ENCODE results near the gene CTNNBL1. TPM values are rescaled to one million over a fixed set of nuclear protein-coding genes. Genes with fewer than 3 reads are reported as not detected.

The CTNNBL1 gene
- total RNA-seq, 1 experiment from 2014 or later = 64.4 TPM

DNA sequence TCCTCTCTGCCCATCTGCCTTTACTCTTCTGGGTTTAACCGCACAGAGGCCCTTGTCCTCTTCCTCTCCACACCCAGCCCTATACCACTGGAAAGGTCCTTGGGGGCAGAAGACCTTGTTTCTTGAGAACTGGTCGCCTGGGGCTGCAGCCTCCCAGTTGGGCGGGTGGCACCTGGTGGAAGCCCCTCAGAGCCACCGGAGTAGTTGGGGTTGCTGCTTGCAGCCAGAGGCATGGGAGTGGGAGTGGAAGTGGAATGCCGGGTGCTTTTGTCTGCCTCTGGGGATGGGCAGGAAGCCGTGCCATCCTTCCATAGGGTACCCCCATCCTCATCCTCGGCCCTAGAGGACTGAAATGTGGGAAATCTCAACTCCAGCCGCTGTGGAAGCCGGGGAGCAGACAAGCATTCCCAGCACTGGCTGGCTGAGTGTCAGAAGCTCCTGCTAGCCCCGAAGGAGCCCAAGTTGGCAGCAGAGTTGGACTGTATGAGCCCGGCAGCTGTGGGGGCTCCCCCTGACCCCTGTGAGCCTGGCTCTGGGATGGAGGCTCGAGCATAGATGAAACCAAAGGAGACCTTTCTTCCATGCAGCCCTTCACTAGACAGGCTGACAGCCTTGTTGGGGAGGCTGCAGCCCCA is 210.3 kb downstream of the CTNNBL1 start:
- TF ChIP-seq ZNF396 (CRISPR knock-in tag; IDR thresholded peaks at IDR 0.05; ENCODE audit: borderline replicate concordance) (no peak), PRRX2 (CRISPR knock-in tag; IDR thresholded peaks at IDR 0.05) (no peak), ZNF317 (CRISPR knock-in tag; IDR thresholded peaks at IDR 0.05; ENCODE audit: borderline replicate concordance, low read depth) (no peak), FOXP1 (CRISPR knock-in tag; IDR thresholded peaks at IDR 0.05; ENCODE audit: borderline replicate concordance) (no peak), IRF2 (CRISPR knock-in tag; IDR thresholded peaks at IDR 0.05; ENCODE audit: borderline replicate concordance, low read depth) (no peak), TEAD1 (CRISPR knock-in tag; IDR thresholded peaks at IDR 0.05) (no peak), FOXJ3 (CRISPR knock-in tag; IDR thresholded peaks at IDR 0.05; ENCODE audit: borderline replicate concordance) (no peak), MXD4 (CRISPR knock-in tag; IDR thresholded peaks at IDR 0.05; ENCODE audit: borderline replicate concordance) (no peak), TCF7 (CRISPR knock-in tag; IDR thresholded peaks at IDR 0.05; ENCODE audit: low read depth) (no peak)
- TF ChIP-seq, protein P1, sequence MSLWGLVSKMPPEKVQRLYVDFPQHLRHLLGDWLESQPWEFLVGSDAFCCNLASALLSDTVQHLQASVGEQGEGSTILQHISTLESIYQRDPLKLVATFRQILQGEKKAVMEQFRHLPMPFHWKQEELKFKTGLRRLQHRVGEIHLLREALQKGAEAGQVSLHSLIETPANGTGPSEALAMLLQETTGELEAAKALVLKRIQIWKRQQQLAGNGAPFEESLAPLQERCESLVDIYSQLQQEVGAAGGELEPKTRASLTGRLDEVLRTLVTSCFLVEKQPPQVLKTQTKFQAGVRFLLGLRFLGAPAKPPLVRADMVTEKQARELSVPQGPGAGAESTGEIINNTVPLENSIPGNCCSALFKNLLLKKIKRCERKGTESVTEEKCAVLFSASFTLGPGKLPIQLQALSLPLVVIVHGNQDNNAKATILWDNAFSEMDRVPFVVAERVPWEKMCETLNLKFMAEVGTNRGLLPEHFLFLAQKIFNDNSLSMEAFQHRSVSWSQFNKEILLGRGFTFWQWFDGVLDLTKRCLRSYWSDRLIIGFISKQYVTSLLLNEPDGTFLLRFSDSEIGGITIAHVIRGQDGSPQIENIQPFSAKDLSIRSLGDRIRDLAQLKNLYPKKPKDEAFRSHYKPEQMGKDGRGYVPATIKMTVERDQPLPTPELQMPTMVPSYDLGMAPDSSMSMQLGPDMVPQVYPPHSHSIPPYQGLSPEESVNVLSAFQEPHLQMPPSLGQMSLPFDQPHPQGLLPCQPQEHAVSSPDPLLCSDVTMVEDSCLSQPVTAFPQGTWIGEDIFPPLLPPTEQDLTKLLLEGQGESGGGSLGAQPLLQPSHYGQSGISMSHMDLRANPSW (CRISPR knock-in tag; conservative IDR thresholded peaks at IDR 0.05; ENCODE audit: low read depth) = no peak
- TF ChIP-seq, protein P2, sequence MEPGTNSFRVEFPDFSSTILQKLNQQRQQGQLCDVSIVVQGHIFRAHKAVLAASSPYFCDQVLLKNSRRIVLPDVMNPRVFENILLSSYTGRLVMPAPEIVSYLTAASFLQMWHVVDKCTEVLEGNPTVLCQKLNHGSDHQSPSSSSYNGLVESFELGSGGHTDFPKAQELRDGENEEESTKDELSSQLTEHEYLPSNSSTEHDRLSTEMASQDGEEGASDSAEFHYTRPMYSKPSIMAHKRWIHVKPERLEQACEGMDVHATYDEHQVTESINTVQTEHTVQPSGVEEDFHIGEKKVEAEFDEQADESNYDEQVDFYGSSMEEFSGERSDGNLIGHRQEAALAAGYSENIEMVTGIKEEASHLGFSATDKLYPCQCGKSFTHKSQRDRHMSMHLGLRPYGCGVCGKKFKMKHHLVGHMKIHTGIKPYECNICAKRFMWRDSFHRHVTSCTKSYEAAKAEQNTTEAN (CRISPR knock-in tag; IDR thresholded peaks at IDR 0.05) = no peak
- TF ChIP-seq, protein P3, sequence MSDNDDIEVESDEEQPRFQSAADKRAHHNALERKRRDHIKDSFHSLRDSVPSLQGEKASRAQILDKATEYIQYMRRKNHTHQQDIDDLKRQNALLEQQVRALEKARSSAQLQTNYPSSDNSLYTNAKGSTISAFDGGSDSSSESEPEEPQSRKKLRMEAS (CRISPR knock-in tag; IDR thresholded peaks at IDR 0.05) = no peak
- TF ChIP-seq, protein P4, sequence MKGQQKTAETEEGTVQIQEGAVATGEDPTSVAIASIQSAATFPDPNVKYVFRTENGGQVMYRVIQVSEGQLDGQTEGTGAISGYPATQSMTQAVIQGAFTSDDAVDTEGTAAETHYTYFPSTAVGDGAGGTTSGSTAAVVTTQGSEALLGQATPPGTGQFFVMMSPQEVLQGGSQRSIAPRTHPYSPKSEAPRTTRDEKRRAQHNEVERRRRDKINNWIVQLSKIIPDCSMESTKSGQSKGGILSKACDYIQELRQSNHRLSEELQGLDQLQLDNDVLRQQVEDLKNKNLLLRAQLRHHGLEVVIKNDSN (CRISPR knock-in tag; IDR thresholded peaks at IDR 0.05) = no peak
- TF ChIP-seq, protein P5, sequence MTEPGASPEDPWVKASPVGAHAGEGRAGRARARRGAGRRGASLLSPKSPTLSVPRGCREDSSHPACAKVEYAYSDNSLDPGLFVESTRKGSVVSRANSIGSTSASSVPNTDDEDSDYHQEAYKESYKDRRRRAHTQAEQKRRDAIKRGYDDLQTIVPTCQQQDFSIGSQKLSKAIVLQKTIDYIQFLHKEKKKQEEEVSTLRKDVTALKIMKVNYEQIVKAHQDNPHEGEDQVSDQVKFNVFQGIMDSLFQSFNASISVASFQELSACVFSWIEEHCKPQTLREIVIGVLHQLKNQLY (CRISPR knock-in tag; IDR thresholded peaks at IDR 0.05) = no peak
- peaks cover 26% of the 10 kb centered on the region for H3K27me3 Mint-ChIP-seq (ENCODE audit: low read depth)
- POLR2A ChIA-PET = no interaction called here
- peaks cover 41% of the 10 kb centered on the region for H3K4me1 Mint-ChIP-seq
- no peaks in the 10 kb centered on the region for H3K36me3 Mint-ChIP-seq
- H3K27ac Mint-ChIP-seq = no peak overlapping the region
- no peak for ATAC-seq
- no peak for DNase-seq (ENCODE audit: low spot score)
- peak overlapping the region; percentile 83 for H3K4me3 Mint-ChIP-seq
- H3K9me3 Mint-ChIP-seq = no peaks in the 10 kb centered on the region
- CTCF ChIA-PET = interaction anchor here (0.6 to 1.6 kb wide), 2 partner anchors 9 to 340 kb away, joined by 3 to 5 read pairs; no protein-coding TSS in a partner anchor

DNA sequence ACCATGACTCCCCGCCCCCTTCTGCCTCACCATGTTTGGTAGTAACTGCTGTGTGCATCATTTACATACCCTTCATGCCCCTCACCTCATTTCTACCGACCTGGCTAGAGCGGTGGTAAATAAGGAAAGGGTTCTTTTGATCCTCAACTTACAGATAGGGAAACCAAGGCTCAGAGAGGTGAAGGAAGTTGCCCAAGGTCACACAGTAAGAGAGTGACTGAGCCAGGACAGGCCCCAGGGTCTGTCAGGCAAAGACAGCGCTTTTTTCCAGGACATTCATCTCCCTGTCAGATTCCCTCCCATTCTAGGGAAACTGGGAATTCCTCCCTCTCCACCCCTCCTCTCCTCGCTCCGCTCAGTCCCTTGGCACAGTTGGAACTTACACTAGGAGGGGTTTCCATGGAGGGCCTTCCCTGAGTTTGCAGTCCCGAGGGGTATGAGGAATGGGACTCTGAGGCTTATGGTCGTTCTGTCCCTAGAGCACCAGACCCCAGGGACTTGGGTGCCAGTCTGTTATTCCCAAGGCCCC is 211.1 kb downstream of the CTNNBL1 start:
- H3K36me3 Mint-ChIP-seq = no peaks in the 10 kb centered on the region
- no peak overlapping the region for H3K4me3 Mint-ChIP-seq
- CTCF ChIA-PET = interaction anchor here (0.6 to 1.4 kb wide), 3 partner anchors 8 to 341 kb away, joined by 3 to 6 read pairs (median 3); no protein-coding TSS in a partner anchor
- peaks cover 41% of the 10 kb centered on the region for H3K4me1 Mint-ChIP-seq
- no peaks in the 10 kb centered on the region for H3K9me3 Mint-ChIP-seq
- POLR2A ChIA-PET = no interaction called here
- ATAC-seq = no peak
- DNase-seq (ENCODE audit: low spot score) = no peak
- peaks cover 24% of the 10 kb centered on the region for H3K27me3 Mint-ChIP-seq (ENCODE audit: low read depth)
- H3K27ac Mint-ChIP-seq = no peak overlapping the region
- TF ChIP-seq ZNF671 (CRISPR knock-in tag; IDR thresholded peaks at IDR 0.05) (no peak), MXD4 (CRISPR knock-in tag; IDR thresholded peaks at IDR 0.05; ENCODE audit: borderline replicate concordance) (no peak), GABPB1 (CRISPR knock-in tag; IDR thresholded peaks at IDR 0.05) (no peak), SMAD4 (CRISPR knock-in tag; IDR thresholded peaks at IDR 0.05) (no peak)
- TF ChIP-seq, protein P6, sequence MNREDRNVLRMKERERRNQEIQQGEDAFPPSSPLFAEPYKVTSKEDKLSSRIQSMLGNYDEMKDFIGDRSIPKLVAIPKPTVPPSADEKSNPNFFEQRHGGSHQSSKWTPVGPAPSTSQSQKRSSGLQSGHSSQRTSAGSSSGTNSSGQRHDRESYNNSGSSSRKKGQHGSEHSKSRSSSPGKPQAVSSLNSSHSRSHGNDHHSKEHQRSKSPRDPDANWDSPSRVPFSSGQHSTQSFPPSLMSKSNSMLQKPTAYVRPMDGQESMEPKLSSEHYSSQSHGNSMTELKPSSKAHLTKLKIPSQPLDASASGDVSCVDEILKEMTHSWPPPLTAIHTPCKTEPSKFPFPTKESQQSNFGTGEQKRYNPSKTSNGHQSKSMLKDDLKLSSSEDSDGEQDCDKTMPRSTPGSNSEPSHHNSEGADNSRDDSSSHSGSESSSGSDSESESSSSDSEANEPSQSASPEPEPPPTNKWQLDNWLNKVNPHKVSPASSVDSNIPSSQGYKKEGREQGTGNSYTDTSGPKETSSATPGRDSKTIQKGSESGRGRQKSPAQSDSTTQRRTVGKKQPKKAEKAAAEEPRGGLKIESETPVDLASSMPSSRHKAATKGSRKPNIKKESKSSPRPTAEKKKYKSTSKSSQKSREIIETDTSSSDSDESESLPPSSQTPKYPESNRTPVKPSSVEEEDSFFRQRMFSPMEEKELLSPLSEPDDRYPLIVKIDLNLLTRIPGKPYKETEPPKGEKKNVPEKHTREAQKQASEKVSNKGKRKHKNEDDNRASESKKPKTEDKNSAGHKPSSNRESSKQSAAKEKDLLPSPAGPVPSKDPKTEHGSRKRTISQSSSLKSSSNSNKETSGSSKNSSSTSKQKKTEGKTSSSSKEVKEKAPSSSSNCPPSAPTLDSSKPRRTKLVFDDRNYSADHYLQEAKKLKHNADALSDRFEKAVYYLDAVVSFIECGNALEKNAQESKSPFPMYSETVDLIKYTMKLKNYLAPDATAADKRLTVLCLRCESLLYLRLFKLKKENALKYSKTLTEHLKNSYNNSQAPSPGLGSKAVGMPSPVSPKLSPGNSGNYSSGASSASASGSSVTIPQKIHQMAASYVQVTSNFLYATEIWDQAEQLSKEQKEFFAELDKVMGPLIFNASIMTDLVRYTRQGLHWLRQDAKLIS (CRISPR knock-in tag; IDR thresholded peaks at IDR 0.05; ENCODE audit: borderline replicate concordance) = no peak
- TF ChIP-seq, protein P7, sequence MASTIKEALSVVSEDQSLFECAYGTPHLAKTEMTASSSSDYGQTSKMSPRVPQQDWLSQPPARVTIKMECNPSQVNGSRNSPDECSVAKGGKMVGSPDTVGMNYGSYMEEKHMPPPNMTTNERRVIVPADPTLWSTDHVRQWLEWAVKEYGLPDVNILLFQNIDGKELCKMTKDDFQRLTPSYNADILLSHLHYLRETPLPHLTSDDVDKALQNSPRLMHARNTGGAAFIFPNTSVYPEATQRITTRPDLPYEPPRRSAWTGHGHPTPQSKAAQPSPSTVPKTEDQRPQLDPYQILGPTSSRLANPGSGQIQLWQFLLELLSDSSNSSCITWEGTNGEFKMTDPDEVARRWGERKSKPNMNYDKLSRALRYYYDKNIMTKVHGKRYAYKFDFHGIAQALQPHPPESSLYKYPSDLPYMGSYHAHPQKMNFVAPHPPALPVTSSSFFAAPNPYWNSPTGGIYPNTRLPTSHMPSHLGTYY (CRISPR knock-in tag; IDR thresholded peaks at IDR 0.05) = no peak
- TF ChIP-seq, protein P1 (CRISPR knock-in tag; conservative IDR thresholded peaks at IDR 0.05; ENCODE audit: low read depth) = no peak
